NCI-H146 treated with DMSO at 0.1 percent for 48 hours (cell line): ENCODE measurements around the gene STAU1.
"Not testable (repeated sequence)": the region's sequence is repeated elsewhere in the genome, so short reads cannot be mapped to it uniquely, and the experiment has no call there.

Experiments
- DNase-seq: peaks from one replicate; lab custom pipeline; 2025; ENCODE audit not compliant: unreplicated experiment; lab: John Stamatoyannopoulos, UW

The STAU1 gene, protein sequence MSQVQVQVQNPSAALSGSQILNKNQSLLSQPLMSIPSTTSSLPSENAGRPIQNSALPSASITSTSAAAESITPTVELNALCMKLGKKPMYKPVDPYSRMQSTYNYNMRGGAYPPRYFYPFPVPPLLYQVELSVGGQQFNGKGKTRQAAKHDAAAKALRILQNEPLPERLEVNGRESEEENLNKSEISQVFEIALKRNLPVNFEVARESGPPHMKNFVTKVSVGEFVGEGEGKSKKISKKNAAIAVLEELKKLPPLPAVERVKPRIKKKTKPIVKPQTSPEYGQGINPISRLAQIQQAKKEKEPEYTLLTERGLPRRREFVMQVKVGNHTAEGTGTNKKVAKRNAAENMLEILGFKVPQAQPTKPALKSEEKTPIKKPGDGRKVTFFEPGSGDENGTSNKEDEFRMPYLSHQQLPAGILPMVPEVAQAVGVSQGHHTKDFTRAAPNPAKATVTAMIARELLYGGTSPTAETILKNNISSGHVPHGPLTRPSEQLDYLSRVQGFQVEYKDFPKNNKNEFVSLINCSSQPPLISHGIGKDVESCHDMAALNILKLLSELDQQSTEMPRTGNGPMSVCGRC

GRCh38 chr20:49187851-49188641, at the start of gene STAU1:
Gene STAU1, minus strand, starts transcription at chr20:49188334. Its CDS starts 22,133 bp downstream, at chr20:49166201.
- DNase-seq: peak; percentile 90

DNA sequence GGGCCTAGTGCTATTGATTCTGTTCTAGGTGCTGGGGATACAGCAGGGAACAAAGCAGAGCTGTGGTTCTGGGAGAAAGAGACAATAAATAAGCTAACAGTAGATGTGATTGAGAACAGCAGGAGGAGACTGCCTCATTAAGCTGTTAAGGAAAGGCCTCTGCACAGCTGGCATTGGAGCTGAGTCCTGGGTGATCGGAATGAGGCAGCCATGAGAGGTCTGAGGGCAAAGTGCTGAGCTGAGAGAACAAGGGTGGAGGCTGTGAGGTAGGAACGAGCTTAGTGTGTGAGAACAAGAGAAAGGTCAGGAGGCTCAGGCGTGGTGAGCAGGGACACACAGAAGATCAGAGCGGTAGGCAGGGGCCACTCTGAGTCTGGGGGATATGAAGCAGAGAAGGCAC, 49.4 kb upstream of the STAU1 start:
- peak; percentile 72 for DNase-seq

- DNase-seq: no peak
These were observed 48.2 kb upstream of the STAU1 start for GRCh38 chr20:49236301-49236700.

DNA sequence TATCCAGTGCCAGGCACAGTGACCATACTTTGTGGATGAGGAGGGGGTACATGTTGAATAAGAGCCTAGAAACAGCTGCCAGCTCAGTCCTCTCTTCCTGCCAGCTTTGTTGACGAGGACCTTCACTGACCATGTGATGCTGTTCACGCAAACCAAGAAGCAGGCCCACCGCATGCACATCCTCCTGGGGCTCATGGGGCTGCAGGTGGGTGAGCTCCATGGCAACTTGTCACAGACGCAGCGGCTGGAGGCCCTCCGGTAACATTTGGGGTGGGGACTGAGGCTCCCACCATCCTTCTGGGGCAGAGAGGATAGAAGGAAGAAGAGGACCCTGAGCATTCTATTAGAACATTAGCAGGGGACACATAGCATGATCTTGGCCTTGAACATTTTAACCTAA, 46.7 kb upstream of the STAU1 start:
- DNase-seq: no peak

DNA sequence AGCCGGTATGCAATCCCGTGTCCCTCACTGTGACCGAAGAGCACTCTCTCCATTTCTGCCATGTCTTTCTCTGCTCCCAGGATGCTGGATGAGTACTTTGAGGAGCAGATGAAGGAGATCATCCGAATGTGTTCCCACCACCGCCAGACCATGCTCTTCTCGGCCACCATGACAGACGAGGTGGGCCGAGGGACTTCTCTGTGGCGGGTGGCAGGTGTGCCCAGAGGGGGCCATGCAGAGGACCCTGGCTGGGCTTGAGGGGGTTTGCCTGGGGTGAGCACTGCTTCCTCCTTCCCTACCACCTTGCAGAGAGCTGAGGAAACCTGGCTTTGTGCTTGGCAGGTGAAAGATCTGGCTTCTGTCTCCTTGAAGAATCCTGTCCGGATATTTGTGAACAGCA, 45.1 kb upstream of the STAU1 start:
- no peak for DNase-seq

- DNase-seq: no peak
These were observed 43.3 kb upstream of the STAU1 start for GRCh38 chr20:49231471-49231870.

DNA sequence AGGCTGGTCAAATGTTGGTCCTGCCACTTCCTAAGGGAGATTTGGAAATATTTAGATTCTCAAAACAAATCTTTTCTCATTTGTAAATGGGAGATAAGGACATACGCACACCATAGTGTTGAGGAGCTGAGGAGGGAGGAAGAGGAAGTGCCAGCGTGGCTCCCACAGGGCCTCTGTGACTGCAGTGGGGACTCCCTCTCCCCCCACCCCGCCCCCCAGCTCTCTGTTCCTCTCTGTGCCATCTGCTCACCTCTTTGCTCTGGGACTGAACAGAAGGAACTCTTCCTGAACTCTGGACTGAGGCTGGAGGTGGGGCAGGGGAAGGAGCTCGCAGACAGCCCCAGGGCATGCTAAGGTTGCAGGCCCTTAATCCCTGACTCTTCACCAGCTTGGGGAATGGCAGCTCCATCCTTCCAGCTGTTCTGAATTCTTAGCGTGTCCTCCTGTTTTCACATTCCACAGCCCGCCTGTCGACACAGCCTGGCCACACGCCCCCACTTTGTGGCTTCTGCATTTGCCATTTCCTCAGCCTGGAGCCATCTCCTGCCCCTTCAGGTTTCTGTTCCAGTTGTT, 42.5 kb upstream of the STAU1 start:
- no peak for DNase-seq

GRCh38 chr20:49230021-49230420, 41.9 kb upstream of the STAU1 start:
- no peak for DNase-seq

- DNase-seq: no peak
These were observed 41.2 kb upstream of the STAU1 start for GRCh38 chr20:49229381-49229780.

DNA sequence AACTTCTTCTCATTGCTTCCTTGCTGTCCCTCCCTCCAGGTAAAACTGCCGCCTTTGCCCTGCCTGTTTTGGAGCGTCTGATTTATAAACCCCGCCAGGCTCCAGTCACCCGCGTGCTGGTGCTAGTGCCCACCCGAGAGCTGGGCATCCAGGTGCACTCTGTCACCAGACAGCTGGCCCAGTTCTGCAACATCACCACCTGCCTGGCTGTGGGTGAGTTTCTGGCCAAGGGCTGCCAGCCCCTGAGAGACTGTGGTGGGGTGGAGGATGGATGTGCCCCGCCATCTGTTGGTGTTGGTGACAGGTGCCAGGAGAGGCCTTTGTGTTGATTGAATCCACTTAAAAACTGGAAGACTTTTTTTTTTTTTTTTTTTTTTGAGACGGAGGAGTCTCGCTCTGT, 40.5 kb upstream of the STAU1 start:
- no peak for DNase-seq

GRCh38 chr20:49225896-49226295, 37.8 kb upstream of the STAU1 start:
- DNase-seq: no peak

DNA sequence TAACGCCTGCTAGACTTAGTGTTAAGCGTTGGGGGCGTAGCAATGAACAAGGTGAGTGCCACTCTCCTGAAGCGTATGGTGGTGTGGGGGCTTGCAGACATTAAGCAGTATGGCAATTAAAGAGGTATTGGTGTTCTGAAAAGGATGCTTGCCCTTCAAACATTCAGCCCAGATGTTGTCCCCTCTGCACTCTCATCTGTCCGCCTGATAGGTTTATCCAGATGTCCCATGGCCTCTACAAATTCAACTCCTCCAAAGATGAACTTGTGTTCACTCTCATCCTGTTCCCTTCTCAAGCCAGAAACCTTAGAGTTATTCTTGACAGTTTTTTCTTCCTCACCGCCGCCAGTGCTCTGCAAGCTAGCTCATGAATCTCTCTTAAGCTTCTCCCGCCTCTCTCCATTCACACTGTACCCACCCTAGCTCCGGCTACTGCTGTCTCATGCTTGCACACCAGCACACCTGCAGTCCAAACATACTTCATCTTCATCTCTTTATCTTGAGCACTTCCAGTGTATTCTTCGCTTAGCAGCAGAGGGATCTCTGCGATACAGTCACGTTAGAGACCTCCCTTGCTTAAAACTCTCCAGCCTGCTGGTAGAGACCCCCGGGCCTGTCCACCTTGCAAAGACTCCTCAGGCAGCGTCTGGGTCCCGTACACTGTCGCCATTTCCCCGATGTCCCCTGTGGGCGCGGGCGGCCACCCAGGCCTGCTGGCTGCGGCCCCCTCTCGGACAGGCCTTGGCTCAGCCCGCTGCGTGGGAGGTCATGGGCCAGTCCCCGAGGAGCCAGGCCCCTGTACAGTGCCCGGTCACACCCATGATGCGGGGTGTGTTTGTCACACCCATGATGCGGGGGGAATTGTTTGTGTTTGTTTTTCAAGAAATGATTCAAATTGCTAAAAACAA, 32.0 kb upstream of the STAU1 start:
- DNase-seq: no peak

GRCh38 chr20:49219091-49219923, 31.2 kb upstream of the STAU1 start, which contains the start of gene DDX27:
Gene DDX27, plus strand, starts transcription at chr20:49219416. Its CDS starts 33 bp downstream, at chr20:49219449.
- peak; percentile 97 for DNase-seq

DNA sequence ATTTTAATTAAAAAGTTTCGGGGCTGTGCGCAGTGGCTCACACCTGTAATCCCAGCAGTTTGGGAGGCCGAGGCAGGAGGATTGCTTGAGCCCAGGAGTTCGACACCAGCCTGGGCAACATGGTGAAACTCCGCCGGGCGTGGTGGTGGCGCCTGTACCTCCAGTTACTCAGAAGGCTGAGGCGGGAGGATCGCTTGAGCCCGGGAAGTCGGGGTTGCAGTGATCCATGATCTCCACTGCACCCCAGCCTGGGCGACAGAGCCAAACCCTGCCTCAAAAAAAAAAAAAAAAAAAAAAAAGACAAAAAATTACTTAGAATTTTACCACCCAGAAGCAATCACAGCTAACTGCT, 30.6 kb upstream of the STAU1 start:
- not testable (repeated sequence) for DNase-seq

DNA sequence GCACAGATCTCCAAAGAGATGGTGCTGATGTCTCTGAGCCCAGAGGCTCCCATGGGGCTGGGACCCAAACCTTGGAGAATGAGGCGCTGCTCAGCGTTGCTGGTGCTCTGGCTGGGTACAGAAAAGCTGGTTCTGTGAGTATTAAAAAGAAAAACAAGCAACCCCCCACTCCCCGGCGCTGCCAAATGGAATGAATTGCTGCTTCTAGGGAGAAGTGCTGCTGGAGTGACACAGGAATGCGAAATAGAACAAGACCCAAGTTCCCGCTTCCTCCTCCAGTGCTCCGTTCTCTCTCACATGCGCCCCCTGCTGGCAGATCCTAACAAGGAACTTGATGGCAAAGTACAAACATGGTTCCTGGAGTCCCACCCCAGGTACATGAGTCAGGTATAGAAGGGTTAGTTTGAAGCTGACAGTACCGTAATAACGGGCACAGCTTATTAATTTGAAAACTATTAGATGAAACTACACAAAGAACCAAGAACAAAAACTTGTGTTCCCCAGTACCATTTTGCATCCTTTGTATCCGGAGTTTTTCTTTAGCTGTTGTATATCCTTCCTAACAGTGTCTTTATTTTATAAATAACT, 29.0 kb upstream of the STAU1 start:
- peak; percentile 78 for DNase-seq

DNA sequence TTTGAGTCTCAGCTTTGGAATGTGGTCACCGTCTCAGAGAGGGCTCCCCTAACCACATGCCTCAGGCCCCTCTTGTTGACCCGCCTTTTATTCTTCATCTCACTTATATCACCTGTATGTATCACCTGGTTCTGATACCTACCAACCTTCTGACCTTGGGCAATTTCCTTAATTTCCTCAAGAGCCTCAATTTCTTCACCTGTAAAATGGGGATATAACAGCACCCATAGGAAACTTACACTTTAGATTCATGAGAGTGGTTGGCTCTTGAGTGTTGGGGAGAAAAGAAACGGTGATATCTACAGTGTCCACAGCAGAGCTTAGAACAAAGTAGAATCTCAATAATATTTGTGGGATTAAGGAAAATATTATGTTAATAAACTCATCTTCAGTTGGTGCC, 27.1 kb upstream of the STAU1 start:
- no peak for DNase-seq

GRCh38 chr20:49214571-49214970, 26.4 kb upstream of the STAU1 start:
- no peak for DNase-seq

DNA sequence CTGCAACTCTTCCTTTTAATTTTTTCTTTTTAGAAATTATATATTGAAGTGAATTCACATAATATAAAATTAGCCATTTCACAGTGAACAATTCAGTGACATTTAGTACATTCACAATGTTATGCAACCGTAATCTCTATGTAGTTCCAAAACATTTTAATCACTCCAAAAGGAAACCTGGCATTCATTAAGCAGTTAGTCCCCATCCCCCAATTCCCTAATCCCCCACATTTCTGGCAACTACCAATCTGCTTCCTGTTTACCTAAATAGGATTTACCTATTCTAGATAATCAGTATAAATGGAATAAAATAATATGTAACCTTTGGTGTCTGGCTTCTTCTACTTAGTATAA, 22.6 kb upstream of the STAU1 start:
- no peak for DNase-seq

DNA sequence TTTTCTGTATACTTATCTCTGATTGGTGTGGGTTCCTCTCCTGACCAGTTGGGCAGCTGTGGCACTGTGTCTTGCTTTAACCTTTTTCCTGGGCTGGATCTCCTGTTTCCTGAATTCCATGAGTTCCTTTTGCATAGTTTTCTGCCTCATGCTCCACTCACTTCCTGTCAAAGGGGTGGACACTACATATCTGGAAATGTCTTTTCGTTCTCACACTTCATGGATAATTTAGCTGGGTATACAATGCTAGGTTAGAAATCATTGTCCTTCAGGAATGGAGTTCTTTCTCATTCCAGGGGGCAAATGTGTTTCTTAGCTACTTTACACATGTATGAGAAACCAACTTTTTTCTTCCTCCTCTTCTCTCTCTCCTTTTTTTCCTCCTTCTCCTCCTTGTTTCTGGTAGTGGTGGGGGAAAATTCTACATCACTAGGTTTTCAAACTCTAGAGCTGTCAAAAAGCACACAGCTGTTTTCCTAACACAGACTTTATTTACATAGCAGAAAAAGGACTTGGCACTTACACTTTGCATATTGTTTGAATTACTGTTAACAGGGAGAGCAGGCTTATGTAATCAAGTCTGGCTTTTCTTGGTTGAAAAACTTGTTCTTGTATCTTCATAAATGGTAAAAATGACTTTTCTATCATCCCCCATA, 22.1 kb upstream of the STAU1 start:
- DNase-seq: no peak
